ENCODE results near the gene RIN3.

RIN3 gene

DNA sequence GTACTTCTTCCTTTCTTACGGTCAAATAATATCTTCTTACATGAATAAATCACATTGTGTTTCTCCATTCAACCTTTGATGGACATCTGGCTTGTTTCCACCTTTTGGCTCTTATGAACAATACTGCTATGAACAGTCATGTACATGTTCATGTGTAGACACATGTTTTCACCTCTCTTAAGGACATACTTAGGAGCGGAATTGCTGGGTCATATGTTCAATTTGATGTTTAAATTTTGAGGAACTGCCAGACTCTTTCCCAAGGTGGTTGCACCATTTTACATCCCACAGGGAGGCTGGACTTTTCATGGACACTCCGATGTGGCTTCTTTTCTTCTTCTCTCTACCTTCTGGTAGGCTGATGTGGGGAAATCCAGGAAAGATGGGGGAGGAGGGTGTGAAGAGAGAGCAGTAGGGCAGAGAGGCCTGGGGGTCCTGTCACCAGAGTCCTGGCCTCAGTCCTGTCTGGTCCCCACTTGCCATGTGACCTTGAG is 218.1 kb downstream of the RIN3 start:
- POLR2A ChIA-PET, result interaction anchor here (0.6 kb wide), 1 partner anchor 22 kb away, joined by 4 read pairs; no protein-coding TSS in a partner anchor
- no peak for TF ChIP-seq CTCF (IDR thresholded peaks at IDR 0.05; ENCODE audit: insufficient read depth, low read length, missing control alignments)
- no peak overlapping the region for H3K4me3 ChIP-seq (ENCODE audit: low read depth, low read length)
- CTCF ChIA-PET, result interaction anchor here (0.7 to 2.0 kb wide), 3 partner anchors 17 to 45 kb away, joined by 3 to 4 read pairs (median 3); no protein-coding TSS in a partner anchor
- DNase-seq (ENCODE audit: low read depth, low spot score), result no peak

- CTCF ChIA-PET, result interaction anchor here (1.4 kb wide), 1 partner anchor 46 kb away, joined by 6 read pairs; no protein-coding TSS in a partner anchor
- TF ChIP-seq CTCF (IDR thresholded peaks at IDR 0.05; ENCODE audit: insufficient read depth, low read length, missing control alignments), result no peak
- no peak for DNase-seq (ENCODE audit: low read depth, low spot score)
- POLR2A ChIA-PET, result no interaction called here
- H3K4me3 ChIP-seq (ENCODE audit: low read depth, low read length), result no peak overlapping the region
Observed at GRCh38 chr14:92733007-92733406, 219.4 kb downstream of the RIN3 start.

- H3K4me3 ChIP-seq (ENCODE audit: low read depth, low read length), result no peak overlapping the region
- ChIA-PET CTCF (interaction anchor here (1.1 to 1.4 kb wide), 2 partner anchors 48 to 49 kb away, joined by 4 to 6 read pairs; no protein-coding TSS in a partner anchor), POLR2A (no interaction called here)
- no peak for DNase-seq (ENCODE audit: low read depth, low spot score)
- TF ChIP-seq CTCF (IDR thresholded peaks at IDR 0.05; ENCODE audit: insufficient read depth, low read length, missing control alignments), result no peak
Observed at GRCh38 chr14:92734618-92735017, 221.0 kb downstream of the RIN3 start.

DNA sequence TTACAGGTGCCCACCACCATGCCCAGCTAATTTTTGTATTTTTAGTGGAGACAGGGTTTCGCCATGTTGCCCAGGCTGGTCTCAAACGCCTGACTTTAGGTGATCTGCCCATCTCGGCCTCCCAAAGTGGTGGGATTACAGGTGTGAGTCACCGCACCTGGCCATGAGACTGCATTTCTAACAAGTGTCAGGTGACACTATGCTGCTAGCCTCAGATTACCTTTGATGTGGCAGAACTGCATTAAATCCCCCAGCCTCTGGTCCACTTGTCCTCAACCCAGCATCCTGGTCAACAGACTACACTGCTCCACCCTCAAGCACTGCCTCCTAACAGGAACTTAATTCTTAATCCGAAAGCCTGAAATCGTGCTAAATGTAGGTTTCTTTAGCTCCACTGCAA is 221.8 kb downstream of the RIN3 start:
- no peak for DNase-seq (ENCODE audit: low read depth, low spot score)
- CTCF ChIA-PET, result no interaction called here
- TF ChIP-seq CTCF (IDR thresholded peaks at IDR 0.05; ENCODE audit: insufficient read depth, low read length, missing control alignments), result no peak
- no peak overlapping the region for H3K4me3 ChIP-seq (ENCODE audit: low read depth, low read length)
- POLR2A ChIA-PET, result no interaction called here

DNA sequence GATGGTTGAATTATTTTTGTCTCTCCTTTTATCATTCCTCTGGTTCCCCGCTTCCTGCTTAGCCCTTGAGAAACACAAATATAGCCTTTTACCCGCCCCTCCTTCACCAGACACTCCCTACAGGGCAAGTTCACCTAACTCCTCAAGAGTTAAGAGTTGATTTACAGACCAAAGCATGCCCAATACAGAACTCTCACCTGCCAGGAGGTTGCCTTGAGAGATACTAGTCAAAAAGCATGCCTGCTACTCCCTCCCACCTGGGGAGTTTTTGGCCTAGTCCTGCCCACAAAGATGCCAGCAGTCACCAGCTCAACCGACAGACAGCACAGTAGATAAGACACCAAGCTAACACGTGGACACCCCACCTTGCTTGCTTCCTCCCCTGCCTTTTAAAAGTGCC is 223.6 kb downstream of the RIN3 start:
- CTCF ChIA-PET, result interaction anchor here (0.6 kb wide), 1 partner anchor 51 kb away, joined by 3 read pairs; no protein-coding TSS in a partner anchor
- no peak for TF ChIP-seq CTCF (IDR thresholded peaks at IDR 0.05; ENCODE audit: insufficient read depth, low read length, missing control alignments)
- DNase-seq (ENCODE audit: low read depth, low spot score), result no peak
- POLR2A ChIA-PET, result no interaction called here
- no peak overlapping the region for H3K4me3 ChIP-seq (ENCODE audit: low read depth, low read length)

DNA sequence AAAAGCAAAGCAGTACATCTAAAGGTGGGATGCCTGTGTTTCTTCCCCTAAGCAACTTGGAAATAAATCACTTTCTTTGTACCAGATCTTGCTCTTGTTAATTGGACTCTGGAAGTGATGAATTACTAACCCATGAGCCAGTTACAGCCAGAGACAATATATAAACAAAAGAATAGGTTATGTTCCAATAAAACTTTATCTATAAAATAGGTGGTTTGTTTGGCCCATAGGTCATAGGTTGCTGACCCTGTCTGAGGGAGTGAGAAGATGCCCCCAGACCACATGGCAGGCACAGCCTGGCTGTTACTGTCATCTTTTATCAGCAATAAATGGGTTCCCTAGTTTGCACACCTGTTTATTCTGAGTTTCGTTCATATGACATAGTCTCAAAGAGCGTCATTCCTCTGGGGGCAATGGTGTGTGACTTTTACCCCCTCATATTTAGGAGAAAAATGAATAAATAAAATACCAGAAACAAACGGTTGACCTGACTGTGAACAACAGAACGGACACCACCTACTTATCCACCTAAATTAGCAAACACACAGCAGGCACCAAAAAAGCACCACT is 224.1 kb downstream of the RIN3 start:
- ChIA-PET POLR2A (no interaction called here), CTCF (interaction anchor here (0.6 kb wide), 1 partner anchor 51 kb away, joined by 3 read pairs; no protein-coding TSS in a partner anchor)
- DNase-seq (ENCODE audit: low read depth, low spot score), result no peak
- TF ChIP-seq CTCF (IDR thresholded peaks at IDR 0.05; ENCODE audit: insufficient read depth, low read length, missing control alignments), result no peak
- no peak overlapping the region for H3K4me3 ChIP-seq (ENCODE audit: low read depth, low read length)
